GM12878 (cell line): ENCODE results near the gene TRIL. TPM values are rescaled to one million over a fixed set of nuclear protein-coding genes. Genes with fewer than 3 reads are reported as not detected.

Experiments
- ATAC-seq: fragments of 200-7000 bp; cut with Tn5 transposase; 3 replicates; pipeline ENCODE4 v1.9.1; 2020; ENCODE audit warnings: mild to moderate bottlenecking, moderate library complexity
- BruUV-seq: library from RNA; stranded (reverse); fragments of 400-500 nt; replicated peaks from 2 replicates; lab custom pipeline; 2021; lab: Mats Ljungman, UMichigan
- CTCF ChIA-PET: fragments of 300-600 bp; sonication (Branson Sonifier 250); formaldehyde crosslinking; extraction: SDS; loops from one replicate; lab custom pipeline; 2021; ENCODE audit warnings: inconsistent platforms; lab: Yijun Ruan, JAX
- POLR2A ChIA-PET: fragments of 350-600 bp; formaldehyde crosslinking; extraction: SDS; loops from one replicate; lab custom pipeline; 2021; ENCODE audit warnings: inconsistent platforms; lab: Charles Lee
- RAD21 ChIA-PET: fragments of 300-600 bp; sonication (Branson Sonifier 250); formaldehyde crosslinking; loops from one replicate; lab custom pipeline; 2023; ENCODE audit warnings: antibody characterized with exemption; ENCODE audit not compliant: unreplicated experiment; lab: Charles Lee
- SMC1A ChIA-PET: fragments of 300-600 bp; sonication (Branson Sonifier 250); formaldehyde crosslinking; loops from one replicate; lab custom pipeline; 2023; ENCODE audit not compliant: unreplicated experiment, uncharacterized antibody; lab: Charles Lee
- DNase-seq: peaks from one replicate; pipeline ENCODE4 v3.0.0-alpha.2; 2011; ENCODE audit warnings: low read depth, low spot score
- FAIRE-seq: peaks from 3 replicates; lab custom pipeline; 2011; peaks lifted over from hg19 to GRCh38; lab: Jason Lieb, UNC
- H2AFZ ChIP-seq: 2 replicates; pipeline ENCODE4 v1.6.0; 2011; ENCODE audit warnings: low read depth, low read length, control low read depth; ENCODE audit not compliant: control insufficient read depth
- H3K27ac ChIP-seq: 2 replicates; pipeline ENCODE4 v1.5.1; 2011; ENCODE audit warnings: control low read depth; ENCODE audit not compliant: control insufficient read depth, insufficient read depth
- H3K27me3 ChIP-seq, 2 experiments: replicated peaks in 1 of 2; 2 replicates each; pipeline versions ENCODE4 v1.6.0 to v1.6.1; 2011; ENCODE audit warnings: low read length in 1 of 2; ENCODE audit not compliant: control insufficient read depth in 2 of 2, insufficient read depth in 2 of 2
- H3K36me3 ChIP-seq, 2 experiments: 2 replicates each; pipeline ENCODE4 v1.5.1; 2011; ENCODE audit warnings: low read length in 1 of 2; ENCODE audit not compliant: control insufficient read depth in 2 of 2, insufficient read depth in 2 of 2
- H3K4me1 ChIP-seq: 2 replicates; pipeline ENCODE4 v1.6.1; 2011; ENCODE audit warnings: mild to moderate bottlenecking, low read length, moderate library complexity, mixed read lengths; ENCODE audit not compliant: control insufficient read depth, insufficient read depth
- H3K4me2 ChIP-seq: 2 replicates; pipeline ENCODE4 v1.6.0; 2011; ENCODE audit warnings: control low read depth; ENCODE audit not compliant: control insufficient read depth, insufficient read depth
- H3K4me3 ChIP-seq: fragments of 200-600 bp; sonication (generic); 2 replicates; pipeline ENCODE4 v1.5.1; 2016
- H3K79me2 ChIP-seq: 2 replicates; pipeline ENCODE4 v1.6.0; 2011; ENCODE audit warnings: low read length; ENCODE audit not compliant: control insufficient read depth, insufficient read depth
- H3K9ac ChIP-seq: 2 replicates; pipeline ENCODE4 v1.8.0; 2011; ENCODE audit warnings: low read length, control low read depth, mixed read lengths; ENCODE audit not compliant: control insufficient read depth, insufficient read depth
- H3K9me3 ChIP-seq: replicated peaks from 3 replicates; pipeline ENCODE4 v1.5.1; 2011; ENCODE audit warnings: mild to moderate bottlenecking, low read length; ENCODE audit not compliant: control insufficient read depth, insufficient read depth
- H4K20me1 ChIP-seq: 2 replicates; pipeline ENCODE4 v1.6.0; 2011; ENCODE audit not compliant: control insufficient read depth, insufficient read depth
- FOXM1 ChIP-seq: IDR thresholded peaks from 2 replicates; pipeline ENCODE4 v1.6.1; 2012; ENCODE audit warnings: low read depth, mild to moderate bottlenecking, inconsistent platforms, low read length, moderate library complexity
- JUND ChIP-seq: IDR thresholded peaks from 2 replicates; pipeline ENCODE4 v1.6.1; 2012; ENCODE audit warnings: low read depth, mild to moderate bottlenecking, low read length, improper control_type of control experiment, moderate library complexity
- SREBF2 ChIP-seq: IDR thresholded peaks from 2 replicates; pipeline ENCODE4 v1.6.1; 2012; ENCODE audit warnings: mild to moderate bottlenecking, low read length
- WGBS: methylation state at CpG from one replicate; pipeline ENCODE4 v1.1.6; 2016; ENCODE audit warnings: low lambda C conversion rate; ENCODE audit not compliant: insufficient replicate concordance, insufficient coverage; ENCODE audit errors: missing lambda C conversion rate; 5-methylcytosine and 5-hydroxymethylcytosine counted together
- in situ Hi-C: fragments of 300-500 bp; cut with MboI; formaldehyde crosslinking; loops from 9 replicates; pipeline ENCODE4 v1.14.3; 2018; ENCODE audit warnings: mixed read lengths
- intact Hi-C: fragments of 100-400 bp; cut with micrococcal nuclease; formaldehyde crosslinking; loops from one replicate; pipeline ENCODE4 v1.14.2; 2022; ENCODE audit not compliant: unreplicated experiment
- polyA plus RNA-seq, 11 experiments: library from polyadenylated mRNA; depleted of rRNA in 4 of 11; unstranded in 6 of 11; stranded (reverse) in 5 of 11; fragments of >200 nt; fragmentation: Nextera tagmentation in 4 of 11; fragmentation: Illumina TruSeq in 1 of 11; extraction: Ambion mirVana in 4 of 11; extraction: Trizol in 1 of 11; gene quantifications; 1 replicate in 1 of 11; 2 replicates in 10 of 11; pipeline versions ENCODE4 v1.2.1 to v1.2.3, GENCODE V29; 2011 to 2016; ENCODE audit warnings: inconsistent platforms in 2 of 11, missing spikeins in 2 of 11, low read depth in 1 of 11
- total RNA-seq, 4 experiments: library from RNA; depleted of rRNA in 3 of 4; stranded (reverse); fragments of >200 nt in 3 of 4; fragmentation: Illumina TruSeq in 1 of 4; extraction: Trizol in 1 of 4; gene quantifications; 2 replicates each; pipeline versions ENCODE4 v1.2.1 to v1.2.3, GENCODE V29; 2013 to 2021
- TF ChIP-seq, protein P1 (sequence below): IDR thresholded peaks from 2 replicates; pipeline ENCODE4 v1.6.1; 2012; ENCODE audit warnings: low read depth, low read length, improper control_type of control experiment
- TF ChIP-seq, protein P2 (sequence below), 3 experiments: IDR thresholded peaks in 2 of 3; conservative IDR thresholded peaks in 1 of 3; 2 replicates each; pipeline ENCODE4 v1.5.1; 2011; ENCODE audit warnings: low read depth in 3 of 3, low read length in 3 of 3, mild to moderate bottlenecking in 3 of 3, control low read depth in 2 of 3, moderate library complexity in 2 of 3, inconsistent platforms in 1 of 3, mixed read lengths in 1 of 3; ENCODE audit not compliant: control insufficient read depth in 2 of 3, insufficient read depth in 1 of 3; ENCODE audit errors: extremely low read depth in 1 of 3

Gene TRIL
- total and polyA plus RNA-seq, 10 of the 15 experiments (the other 5 are each of a cell fraction or from before 2014, with no cell fraction given): not detected

DNA sequence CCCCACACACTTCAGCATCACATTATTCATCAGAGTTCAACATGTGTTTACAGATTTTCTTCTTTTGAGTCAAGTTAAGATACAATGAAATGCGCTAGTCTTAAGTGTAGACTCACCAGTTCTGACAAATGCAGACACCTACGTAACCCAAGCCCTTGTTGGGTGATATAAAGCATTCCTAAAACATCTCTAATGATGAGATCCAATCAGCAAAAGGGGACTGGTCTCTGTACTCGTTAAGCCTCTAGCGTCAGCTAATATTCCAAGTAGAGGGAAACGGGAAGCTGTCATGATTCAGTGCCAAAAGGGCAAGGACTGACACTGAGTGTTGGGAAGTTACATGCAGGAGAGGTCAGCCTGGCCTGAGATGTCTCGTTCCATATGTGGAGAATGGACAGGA lies 38.7 kb upstream of the TRIL start:
- no peak overlapping the region for H2AFZ ChIP-seq
- H3K9me3 ChIP-seq: no peaks in the 10 kb centered on the region
- POLR2A ChIA-PET: no interaction called here
- SMC1A ChIA-PET: interaction anchor here (0.6 kb wide), 1 partner anchor 15 kb away, joined by 4 read pairs; no protein-coding TSS in a partner anchor
- FAIRE-seq (no peak), ATAC-seq (no peak), DNase-seq (no peak)
- H3K4me3 ChIP-seq: no peak overlapping the region
- intact Hi-C loops (no loop called here), in situ Hi-C loops (no loop called here)
- H3K4me1 ChIP-seq: no peaks in the 10 kb centered on the region
- no peak overlapping the region for H3K27ac ChIP-seq
- no TSS peak for BruUV-seq
- H4K20me1 ChIP-seq: no peaks in the 10 kb centered on the region
- 26% methylated on average over 6 of the region's 6 CpGs for WGBS
- RAD21 ChIA-PET: no interaction called here
- H3K4me2 ChIP-seq: no peak overlapping the region
- H3K79me2 ChIP-seq: no peaks in the 10 kb centered on the region
- CTCF ChIA-PET: no interaction called here
- peaks cover 0 to 1% of the 10 kb centered on the region in 2 experiments; a peak in 3 of 4 replicates for H3K27me3 ChIP-seq
- TF ChIP-seq, protein P1, sequence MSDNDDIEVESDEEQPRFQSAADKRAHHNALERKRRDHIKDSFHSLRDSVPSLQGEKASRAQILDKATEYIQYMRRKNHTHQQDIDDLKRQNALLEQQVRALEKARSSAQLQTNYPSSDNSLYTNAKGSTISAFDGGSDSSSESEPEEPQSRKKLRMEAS: no peak
- TF ChIP-seq JUND (no peak), SREBF2 (no peak), FOXM1 (no peak)
- TF ChIP-seq, protein P2, sequence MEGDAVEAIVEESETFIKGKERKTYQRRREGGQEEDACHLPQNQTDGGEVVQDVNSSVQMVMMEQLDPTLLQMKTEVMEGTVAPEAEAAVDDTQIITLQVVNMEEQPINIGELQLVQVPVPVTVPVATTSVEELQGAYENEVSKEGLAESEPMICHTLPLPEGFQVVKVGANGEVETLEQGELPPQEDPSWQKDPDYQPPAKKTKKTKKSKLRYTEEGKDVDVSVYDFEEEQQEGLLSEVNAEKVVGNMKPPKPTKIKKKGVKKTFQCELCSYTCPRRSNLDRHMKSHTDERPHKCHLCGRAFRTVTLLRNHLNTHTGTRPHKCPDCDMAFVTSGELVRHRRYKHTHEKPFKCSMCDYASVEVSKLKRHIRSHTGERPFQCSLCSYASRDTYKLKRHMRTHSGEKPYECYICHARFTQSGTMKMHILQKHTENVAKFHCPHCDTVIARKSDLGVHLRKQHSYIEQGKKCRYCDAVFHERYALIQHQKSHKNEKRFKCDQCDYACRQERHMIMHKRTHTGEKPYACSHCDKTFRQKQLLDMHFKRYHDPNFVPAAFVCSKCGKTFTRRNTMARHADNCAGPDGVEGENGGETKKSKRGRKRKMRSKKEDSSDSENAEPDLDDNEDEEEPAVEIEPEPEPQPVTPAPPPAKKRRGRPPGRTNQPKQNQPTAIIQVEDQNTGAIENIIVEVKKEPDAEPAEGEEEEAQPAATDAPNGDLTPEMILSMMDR (IDR thresholded peaks at IDR 0.05 in 2 of 3, conservative IDR thresholded peaks at IDR 0.05 in 1 of 3; ENCODE audit: control insufficient read depth in 2 of 3, extremely low read depth in 1 of 3, insufficient read depth in 1 of 3, low read depth in 3 of 3, low read length in 3 of 3): no peak
- H3K9ac ChIP-seq: no peak overlapping the region
- no peaks in the 10 kb centered on the region for H3K36me3 ChIP-seq
